Measurements from ENCODE around the gene CTTNBP2NL.
"Not testable (repeated sequence)": the region's sequence is repeated elsewhere in the genome, so short reads cannot be mapped to it uniquely, and the experiment has no call there.

Gene CTTNBP2NL

DNA sequence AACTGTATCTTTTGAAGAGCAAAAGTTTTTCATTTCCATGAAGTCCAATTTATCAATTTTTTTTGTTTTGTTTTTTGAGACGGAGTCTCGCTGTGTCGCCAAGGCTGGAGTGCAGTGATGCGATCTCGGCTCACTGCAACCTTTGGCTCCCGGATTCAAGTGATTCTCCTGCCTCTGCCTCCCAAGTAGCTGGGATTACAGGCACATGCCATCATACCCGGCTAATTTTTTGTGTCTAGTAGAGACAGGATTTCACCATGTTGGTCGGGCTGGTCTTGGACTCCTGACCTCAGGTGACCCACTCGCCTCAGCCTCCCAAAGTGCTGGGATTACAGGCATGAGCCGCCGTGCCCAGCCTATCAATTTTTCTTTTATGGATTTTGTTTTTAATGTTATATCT is 27.7 kb downstream of the CTTNBP2NL start:
- not testable (repeated sequence) for DNase-seq (ENCODE audit: low read depth)

DNA sequence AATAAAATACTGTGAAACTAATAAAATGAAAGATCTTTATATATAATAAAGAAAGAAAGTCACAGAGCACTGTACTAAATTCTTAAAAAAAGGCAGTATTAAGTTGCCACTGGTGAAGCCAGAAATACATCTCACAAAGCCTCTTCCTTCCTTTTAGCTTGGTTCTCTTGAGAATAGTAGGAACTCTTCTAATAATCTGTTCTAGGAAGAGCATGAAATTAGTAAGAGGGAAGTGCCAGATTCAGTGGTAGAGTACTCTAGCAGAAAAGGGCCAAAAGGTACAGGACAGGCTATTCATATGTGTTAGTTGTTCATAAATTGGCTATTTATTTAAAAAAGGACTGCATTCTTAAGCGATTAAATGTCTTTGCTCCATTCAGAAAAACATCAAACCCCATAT is 33.7 kb downstream of the CTTNBP2NL start:
- no peak for DNase-seq (ENCODE audit: low read depth)

DNA sequence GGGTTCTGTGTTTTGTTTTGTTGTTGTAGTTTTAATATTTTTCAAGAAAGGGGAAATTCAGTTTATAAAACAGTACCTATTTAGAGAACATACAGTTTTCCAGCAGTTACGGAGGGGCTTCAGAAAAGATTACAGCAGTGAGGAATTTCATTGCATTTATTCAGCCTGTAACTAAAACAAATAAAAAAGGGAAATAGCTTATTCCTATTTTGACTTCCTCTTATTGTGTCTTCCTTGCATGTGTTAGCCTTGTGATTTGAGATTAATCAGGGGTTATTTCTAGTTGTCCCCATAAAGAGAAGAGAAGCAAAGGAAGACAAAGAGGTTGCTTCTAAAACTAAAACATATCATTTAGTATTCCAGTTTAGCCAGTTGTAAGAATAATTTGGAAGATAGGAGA is 35.0 kb downstream of the CTTNBP2NL start:
- no peak for DNase-seq (ENCODE audit: low read depth)

DNA sequence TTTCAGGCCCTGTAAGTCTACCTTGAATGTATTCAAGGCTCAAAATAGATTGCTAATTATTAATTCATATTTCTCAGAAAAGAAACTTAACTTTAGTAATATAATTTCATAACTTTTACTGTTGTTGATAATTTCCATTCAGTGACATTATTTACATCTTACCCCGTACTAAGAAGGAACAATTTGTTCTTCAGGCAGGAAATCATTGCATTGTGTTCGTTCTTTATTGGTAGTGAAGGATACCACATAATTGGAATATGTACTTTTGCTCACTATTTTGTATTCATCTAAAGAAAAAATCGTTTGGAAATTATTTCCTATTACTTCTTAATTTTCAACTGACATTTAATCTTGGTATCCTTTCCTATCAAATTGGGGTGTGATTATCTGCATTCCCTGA is 39.4 kb downstream of the CTTNBP2NL start:
- DNase-seq (ENCODE audit: low read depth): no peak

DNA sequence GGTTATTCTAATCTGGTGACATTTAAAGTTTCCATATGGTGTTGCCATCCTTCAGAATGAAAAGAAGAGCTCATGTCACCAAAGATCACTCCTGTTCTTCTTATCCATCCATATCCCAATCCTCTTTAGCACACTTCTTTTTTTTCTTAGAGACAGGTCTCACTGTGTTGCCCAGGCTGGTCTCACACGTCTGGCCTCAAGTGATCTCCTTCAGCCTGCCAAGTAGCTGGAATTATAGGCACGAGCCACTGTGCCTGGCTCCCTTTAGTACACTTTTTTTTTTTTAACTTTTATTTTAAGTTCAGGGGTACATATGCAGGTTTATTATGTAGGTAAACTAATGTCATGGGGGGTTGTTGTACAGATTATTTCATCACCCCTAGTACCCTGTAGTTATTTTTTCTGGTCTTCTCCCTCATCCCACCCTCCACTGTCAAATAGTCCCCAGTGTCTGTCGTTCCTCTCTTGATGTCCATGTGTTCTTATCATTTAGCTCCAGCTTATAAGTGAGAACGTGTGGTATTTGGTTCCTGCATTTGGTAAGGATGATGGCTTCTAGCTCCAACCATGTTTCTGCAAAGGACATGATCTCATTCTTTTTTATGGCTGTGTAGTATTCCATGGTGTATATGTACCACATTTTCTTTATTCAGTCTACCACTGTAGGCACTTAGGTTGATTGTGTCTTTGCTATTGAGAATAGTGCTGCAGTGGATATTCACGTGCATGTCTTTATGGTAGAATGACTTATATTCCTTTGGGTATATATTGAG is 40.6 kb downstream of the CTTNBP2NL start:
- no peak for DNase-seq (ENCODE audit: low read depth)

DNA sequence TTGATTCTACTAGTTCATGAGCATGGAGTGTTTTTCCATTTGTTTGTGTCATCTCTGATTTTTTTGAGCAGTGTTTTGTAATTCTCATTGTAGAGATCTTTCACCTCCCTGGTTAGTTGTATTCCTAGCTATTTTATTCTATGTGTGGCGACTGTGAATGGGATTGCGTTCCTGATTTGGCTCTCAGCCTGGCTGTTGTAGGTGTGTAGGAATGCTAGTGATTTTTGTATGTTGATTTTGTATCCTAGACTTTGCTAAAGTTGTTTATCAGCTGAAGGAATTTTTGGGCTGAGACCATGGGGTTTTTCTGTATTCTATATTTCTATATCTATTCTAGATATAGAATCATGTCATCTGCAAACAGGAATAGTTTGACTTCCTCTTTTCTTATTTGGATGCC is 42.1 kb downstream of the CTTNBP2NL start:
- not testable (repeated sequence) for DNase-seq (ENCODE audit: low read depth)

DNA sequence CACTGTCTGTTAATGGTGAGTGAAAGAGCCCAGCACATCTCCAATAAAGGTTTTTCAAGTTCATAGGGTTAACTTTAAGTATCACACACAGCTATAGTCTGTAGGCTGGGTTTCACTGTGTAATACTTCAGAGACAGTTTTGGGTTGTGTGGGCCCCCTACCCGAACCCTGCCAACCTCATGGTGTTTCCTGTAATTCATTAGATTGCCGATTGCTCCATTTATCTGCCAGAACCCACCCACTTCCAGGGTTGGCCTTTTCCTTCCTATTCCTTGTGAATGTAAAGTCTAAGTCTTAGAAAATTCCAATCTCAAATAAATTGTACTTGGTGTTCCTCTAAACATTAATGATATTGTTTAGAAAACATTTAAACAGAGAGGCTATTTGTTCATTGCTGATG is 43.6 kb downstream of the CTTNBP2NL start:
- no peak for DNase-seq (ENCODE audit: low read depth)

DNA sequence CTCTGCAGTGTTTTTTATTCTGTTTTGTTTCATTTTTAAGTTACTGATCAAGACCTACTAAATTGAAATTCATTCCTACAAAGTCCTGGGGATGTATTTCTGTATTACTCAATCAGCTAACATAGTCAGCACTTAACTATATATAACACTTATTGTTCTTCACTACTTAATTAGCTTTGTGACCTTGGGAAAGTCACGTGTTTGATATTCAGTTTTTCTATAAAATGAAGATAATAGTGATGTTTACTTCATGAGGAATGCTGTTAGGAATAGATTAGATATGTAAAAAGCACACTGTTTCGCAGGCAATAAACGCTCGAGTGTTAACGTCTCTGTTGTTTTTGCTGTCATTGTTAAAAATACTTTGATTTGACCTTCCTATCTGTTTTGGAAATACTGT is 44.6 kb downstream of the CTTNBP2NL start:
- DNase-seq (ENCODE audit: low read depth): no peak

DNA sequence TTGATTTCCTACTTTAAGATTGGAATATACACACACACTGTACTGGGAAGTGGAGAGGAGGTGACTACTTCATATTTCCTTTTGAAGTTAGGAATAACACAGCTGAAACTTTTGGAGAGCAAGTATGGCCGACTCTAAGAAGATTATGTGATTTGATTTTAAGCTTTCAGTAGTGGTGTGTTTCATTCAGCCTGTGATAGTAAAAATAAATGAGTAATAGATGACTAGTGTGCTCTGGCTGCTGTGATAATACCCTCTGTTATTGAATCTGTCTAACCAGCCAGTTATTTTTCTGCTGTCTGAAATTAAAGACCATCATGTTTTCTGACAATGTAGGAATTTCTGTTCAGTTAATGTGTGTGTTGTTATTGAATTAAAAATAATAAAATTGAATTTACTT is 48.3 kb downstream of the CTTNBP2NL start:
- DNase-seq (ENCODE audit: low read depth): no peak

DNA sequence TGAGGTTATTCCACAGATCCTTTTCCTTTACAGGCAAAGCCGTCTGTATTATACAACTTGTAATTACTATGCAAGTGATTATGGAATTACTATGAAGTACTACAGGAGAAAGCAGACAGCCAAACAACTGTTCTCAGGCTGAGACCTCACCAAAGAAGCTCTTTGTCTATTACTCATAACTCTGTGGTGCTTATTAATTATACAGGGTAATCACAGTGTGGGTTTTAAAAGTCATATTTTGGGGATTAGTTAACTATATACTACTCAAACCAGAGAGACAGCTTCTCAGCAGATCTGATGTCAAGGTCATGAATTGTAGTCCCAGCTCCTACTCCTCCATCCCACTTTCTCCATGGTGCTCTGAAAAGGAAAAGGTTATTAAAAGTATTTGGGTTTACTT is 49.6 kb downstream of the CTTNBP2NL start:
- no peak for DNase-seq (ENCODE audit: low read depth)

DNA sequence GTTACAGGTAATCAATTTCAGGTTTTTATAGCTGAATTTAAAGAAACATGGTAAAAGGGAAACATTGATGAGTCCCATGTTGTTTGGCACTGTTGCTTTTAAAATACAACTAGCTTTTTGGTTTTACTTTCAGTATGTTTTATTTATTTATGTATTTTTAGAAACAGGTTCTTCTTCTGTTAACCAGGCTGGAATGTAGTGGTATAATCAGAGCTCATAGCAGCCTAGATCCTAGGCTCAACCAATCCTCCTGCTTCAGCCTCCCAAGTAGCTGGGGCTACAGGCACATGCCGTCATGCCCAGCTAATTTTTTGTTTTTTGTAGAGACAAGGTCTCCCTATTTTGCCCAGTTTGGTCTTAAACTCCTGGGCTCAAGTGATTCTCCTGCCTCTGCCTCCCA is 50.4 kb downstream of the CTTNBP2NL start:
- DNase-seq (ENCODE audit: low read depth): no peak

DNA sequence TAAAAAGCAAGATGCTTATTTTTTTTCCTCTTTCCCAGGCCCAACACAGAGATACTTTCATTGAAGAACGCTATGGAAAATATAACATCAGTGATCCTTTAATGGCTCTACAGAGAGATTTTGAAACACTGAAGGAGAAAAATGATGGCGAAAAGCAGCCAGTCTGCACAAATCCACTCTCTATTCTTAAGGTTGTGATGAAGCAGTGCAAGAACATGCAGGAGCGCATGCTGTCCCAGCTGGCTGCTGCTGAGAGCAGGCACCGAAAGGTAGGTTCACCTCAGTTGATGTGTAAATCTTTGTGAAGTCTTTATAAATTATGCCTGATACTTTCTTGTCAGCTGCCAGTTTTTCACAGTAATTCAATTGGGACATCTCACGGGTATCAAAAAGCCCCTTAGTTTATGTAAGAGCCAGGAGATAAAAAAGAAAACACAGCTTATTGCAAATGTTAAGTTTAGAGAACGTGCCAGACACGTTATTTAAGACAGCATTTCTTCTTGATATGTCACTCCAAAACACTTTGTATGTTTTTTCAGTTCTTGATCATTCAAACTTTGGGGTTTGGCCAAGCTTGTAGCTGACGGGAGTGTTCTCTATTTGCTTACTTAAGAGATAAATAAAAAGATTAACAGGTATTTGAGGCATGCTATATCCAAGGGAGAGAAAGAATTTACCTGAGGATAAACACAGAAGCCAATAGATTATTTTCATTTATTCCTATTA is 53.1 kb downstream of the CTTNBP2NL start:
- no peak for DNase-seq (ENCODE audit: low read depth)

DNA sequence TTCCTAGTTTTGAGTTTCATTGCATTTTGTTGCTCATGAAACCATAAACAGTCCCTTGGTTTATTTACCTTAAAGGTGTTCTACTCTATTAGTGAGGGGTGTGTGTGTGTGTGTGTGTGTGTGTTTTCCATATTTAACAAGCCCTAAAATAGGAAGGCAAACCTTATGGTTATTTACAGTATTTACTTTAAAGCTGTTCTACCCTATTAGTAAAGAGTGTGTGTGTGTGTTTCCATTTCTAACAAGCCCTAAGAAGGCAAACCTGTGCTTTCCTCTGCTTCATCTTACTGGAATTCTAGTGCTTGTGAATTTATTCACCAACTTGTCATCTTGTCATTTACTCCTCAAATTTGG is 53.6 kb downstream of the CTTNBP2NL start:
- DNase-seq (ENCODE audit: low read depth): no peak

DNA sequence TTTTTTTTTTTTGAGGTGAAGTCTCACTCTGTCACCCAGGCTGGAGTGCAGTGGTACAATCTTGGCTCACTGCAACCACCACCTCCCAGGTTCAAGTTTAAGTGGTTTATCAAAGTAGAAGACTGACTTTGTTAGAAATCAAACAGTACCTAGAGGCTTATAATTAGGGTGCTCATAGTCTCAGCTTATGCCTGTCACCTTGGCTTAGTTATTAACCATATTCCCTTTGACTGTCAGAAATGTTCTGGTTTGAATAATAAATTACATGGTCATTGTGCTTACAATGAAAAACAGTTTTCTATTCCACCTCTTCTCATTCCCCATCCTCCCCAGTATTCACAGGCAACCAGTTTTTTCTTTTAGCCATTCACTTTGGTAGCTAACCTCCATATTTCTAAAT is 54.8 kb downstream of the CTTNBP2NL start:
- DNase-seq (ENCODE audit: low read depth): no peak

DNA sequence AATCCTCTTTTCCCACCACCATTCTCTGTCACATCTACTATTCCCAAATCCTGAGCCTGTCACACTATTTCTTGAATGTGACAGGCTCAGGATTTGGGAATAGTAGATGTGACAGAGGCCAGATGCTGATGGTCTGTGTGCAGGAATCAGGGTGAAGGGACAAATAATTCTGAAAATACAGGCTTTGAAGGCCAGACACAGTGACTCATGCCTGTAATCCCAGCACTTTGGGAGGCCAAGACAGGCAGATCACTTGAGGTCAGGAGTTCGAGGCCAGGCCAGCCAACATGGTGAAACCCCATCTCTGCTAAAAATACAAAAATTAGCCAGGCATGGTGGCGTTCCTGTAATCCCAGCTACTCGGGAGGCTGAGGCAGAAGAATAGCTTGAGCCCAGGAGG is 55.3 kb downstream of the CTTNBP2NL start:
- not testable (repeated sequence) for DNase-seq (ENCODE audit: low read depth)

DNA sequence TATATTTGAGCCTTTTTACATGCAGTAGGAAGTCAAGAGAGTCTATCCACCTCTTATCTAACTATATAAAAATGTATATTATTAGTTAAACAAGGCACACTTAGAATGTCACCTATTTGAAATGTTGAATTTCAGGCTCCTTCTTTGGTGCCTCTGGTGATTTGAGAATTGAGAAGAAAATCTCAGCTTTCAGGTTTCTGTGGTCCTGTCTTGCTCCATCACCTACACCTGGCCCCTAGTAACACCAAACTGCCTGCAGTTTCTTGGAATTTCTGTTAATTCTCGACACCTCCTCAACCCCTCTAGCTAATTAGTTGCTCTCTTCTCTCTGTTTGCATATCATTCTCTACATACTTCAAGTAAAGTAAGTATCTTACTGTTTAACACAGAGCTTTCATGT is 57.9 kb downstream of the CTTNBP2NL start:
- no peak for DNase-seq (ENCODE audit: low read depth)

DNA sequence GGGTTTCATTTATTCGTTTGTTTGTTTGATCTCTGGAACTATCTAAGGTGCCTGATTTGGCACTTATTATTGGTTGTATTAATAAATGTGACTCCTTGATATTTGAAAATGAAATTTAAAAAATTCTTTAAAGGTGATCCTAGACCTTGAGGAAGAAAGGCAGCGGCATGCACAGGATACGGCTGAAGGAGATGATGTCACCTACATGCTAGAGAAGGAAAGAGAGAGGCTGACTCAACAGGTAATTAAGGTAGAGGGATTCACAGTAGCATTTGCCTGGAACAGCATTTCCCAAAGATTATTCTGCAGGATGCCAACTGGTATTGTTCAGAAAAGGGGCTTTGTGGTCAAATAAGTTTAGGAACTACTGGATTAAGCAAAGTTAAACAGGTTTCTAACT is 58.3 kb downstream of the CTTNBP2NL start:
- no peak for DNase-seq (ENCODE audit: low read depth)

DNA sequence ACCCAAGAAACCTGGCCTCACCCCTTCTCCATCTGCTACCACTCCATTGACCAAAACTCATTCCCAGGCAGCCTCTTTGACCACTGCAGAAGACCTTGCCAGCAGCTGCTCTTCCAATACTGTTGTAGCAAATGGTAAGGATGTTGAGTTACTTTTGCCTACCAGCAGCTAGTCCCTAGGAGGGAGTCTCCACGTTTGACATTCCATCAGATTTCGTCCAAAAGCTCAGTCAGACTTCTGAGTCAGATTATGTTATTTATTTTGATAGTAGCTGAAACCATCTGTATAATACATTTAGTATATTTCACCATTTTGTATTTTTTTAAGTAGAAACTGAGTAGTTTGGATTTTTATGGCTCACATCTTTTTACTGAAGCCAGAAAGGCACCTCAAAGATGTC is 61.2 kb downstream of the CTTNBP2NL start:
- DNase-seq (ENCODE audit: low read depth): no peak

DNA sequence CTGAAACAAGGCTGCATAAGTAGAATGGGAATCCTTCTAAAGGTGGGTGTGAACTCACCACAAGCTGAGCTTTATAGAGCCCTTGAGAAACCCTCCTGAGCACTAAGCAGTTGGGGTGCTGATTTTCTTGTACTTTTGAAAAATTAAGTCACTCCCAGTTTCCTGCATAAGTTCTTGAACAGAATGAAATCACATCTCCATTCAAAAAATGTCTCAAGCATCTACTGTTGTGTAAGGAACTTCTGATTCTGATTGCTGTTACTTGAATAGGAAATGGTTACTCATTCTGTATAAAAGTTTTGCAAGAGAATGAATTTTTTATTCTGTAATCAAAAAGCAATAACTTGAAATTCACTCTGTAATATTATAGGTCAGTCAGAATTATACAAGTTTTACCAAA is 61.9 kb downstream of the CTTNBP2NL start:
- no peak for DNase-seq (ENCODE audit: low read depth)

DNA sequence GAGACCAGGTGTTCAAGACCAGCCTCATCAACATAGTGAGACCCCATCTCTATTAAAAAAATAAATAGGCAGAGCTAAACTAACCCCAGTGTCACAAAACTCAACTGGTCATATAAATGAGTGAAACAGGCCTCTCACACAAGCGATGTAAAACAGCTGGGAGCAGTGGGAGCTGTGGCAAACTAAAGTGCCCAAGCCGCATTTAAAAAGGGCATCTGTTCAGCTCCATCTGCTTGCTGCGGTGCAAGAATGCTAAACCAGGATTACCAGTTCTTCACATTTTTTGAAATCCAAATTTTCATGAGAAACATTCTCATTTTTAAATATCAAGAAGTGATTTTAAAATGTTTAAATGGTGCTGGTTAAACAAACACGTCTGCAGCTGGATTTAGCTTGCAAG is 62.7 kb downstream of the CTTNBP2NL start:
- DNase-seq (ENCODE audit: low read depth): no peak

DNA sequence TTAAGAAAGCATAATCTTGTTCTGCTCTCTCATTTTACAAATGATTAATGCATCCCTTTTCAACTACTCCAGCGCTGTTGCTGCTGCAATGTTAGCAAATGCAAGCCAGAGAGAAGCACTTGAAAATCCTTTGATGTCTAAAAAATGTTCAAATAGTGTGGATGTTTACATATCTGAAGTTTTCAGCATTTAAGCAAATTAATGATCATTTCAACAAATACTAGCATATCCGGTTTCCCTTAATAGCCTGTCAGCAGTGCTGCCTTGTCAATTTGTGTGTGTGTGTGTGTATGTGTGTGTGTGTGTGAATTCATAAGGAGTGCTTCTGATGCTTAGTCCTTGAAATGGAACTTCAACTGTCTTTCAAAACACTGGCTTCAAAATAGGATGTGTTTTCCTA is 64.6 kb downstream of the CTTNBP2NL start:
- DNase-seq (ENCODE audit: low read depth): no peak

DNA sequence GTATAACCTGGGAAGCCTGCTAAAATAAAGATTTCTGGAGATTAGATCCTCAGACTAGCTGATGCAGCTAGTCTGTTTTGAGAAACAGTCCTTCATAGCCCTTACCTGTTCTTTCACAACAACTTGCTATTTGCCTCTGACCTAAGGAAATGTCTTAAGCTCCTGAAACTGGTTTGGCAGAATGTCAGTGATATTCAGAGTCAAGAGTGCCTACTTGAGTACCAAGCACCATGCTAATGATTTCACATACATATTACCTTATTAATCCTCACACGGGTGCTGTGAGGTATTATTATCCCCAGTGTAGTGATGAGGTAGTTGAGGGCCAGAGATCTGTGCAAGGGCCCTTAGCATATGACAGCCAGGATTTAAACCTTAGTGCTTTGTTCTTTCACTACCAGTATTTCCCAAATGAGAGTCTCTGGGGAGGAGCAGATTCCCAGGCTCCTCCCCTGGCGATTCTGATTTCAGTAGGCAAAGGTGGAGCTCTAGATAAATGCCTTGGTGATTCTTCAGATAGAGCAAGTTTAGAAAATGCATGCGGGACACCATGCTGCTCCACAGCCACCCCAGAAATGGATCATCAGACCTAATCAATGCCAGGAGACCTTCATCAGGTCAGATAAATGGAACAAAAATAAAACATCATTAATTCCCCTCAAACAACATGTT is 65.3 kb downstream of the CTTNBP2NL start:
- DNase-seq (ENCODE audit: low read depth): no peak

DNA sequence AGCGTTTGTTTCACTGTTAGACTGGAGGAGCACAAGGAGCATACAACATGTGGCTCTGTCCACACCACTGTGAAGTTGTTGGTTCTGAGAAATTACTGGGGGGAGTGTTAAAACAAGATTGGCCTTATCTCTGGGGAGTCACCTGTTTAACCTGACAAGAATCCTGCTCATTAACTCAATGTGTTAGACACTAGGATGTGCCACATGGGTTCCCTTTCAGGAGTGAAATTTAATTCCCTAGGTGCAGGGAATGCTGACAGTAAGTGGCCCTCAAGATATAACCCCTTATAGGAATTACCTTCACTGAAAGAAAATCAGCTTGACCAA is 66.9 kb downstream of the CTTNBP2NL start:
- DNase-seq (ENCODE audit: low read depth): no peak

DNA sequence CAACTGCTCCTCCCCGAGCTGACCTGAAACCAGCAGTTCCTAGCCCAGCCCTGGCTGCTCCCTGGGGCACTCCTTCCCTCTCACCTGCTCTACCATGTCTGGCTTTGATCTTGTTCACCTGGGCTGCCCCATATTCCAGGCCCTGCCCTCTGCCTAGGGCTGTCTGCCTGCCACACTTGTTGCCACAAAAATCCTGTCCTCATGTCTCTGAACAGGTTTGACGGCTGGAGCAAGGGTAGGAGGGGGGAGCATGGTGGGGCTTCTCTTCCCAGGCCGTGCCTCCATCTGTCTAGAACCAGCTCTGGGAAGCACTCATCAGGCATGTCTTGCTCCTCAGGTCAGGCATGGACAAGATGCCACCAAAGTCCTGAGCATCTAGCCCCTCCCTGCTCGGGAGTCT is 68.5 kb downstream of the CTTNBP2NL start:
- no peak for DNase-seq (ENCODE audit: low read depth)

All from GM04503 (cell line).